HG03025 (cell line): ENCODE data around the gene SEPHS2.
"Not testable (repeated sequence)": the region's sequence is repeated elsewhere in the genome, so short reads cannot be mapped to it uniquely, and the experiment has no call there.

Experiments
- ATAC-seq: cut with Tn5 transposase; IDR thresholded peaks from one replicate; pipeline ENCODE4 v1.9.1; 2021; ENCODE audit warnings: mild to moderate bottlenecking, moderate library complexity; ENCODE audit not compliant: unreplicated experiment, low FRiP score

SEPHS2 gene

DNA sequence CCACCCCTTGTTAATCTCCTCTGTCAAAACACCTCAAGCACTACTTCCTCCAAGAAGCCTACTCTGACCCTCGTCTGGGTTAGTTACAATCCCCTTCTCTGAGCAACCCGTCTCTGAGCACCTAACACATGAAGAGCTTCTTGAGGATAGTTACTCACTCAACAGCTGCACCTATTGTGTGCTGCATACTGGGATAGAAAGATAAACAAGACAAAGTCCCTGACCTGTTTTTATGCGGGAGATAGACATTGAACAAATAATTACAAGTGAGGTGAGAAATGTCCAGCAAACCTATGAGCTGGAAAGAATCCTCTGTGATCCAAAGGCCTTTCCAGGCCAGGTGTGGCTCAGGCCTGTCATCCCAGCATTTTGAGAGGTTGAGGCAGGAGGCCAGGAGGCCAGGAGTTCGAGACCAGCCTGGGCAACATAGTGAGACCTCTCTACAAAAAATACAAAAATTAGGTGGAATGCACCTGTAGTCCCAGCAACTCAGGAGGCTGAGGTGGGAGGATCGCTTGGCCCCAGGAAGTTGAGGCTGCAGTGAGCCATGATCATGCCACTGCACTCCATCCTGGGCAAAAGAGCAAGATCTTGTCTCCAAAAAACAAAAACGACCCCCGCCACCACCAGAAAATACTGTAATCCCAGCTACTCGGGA is 43.8 kb downstream of the SEPHS2 start:
- ATAC-seq = no peak

DNA sequence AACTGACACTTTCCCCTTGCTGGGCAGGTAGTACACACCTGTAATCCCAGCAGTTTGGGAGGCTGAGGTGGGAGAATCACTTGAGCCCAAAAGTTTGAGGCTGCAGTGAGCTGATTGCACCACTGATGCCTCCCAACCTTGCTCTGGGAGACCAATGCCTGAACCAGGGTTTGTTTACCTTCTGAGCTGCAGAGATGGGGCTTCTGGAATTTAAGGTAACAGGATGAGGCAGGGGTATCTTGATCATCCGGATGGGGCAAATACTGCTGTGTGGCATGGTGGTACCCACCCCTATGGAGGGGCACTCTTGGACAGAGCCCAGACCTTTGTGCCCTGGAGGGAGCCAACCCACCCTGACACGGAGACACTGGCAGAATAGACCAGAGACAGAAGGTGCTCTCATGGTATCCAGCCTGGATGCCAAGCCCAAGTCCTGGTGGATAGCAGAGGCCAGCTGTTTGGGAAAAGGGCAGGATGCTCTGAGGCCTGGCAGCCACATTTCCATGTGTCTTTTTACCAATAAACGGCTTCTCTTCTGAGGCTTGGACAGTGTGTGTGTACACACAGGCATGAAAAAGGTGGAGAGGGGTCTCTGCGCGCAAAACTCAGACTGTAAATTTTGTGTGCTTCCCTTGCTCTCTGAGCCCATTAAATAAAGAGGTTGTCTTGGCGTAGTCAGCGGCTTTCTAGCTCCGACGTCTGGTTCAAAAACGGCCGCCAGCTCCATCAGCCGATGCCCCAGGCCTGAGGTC is 46.1 kb downstream of the SEPHS2 start:
- ATAC-seq = no peak

DNA sequence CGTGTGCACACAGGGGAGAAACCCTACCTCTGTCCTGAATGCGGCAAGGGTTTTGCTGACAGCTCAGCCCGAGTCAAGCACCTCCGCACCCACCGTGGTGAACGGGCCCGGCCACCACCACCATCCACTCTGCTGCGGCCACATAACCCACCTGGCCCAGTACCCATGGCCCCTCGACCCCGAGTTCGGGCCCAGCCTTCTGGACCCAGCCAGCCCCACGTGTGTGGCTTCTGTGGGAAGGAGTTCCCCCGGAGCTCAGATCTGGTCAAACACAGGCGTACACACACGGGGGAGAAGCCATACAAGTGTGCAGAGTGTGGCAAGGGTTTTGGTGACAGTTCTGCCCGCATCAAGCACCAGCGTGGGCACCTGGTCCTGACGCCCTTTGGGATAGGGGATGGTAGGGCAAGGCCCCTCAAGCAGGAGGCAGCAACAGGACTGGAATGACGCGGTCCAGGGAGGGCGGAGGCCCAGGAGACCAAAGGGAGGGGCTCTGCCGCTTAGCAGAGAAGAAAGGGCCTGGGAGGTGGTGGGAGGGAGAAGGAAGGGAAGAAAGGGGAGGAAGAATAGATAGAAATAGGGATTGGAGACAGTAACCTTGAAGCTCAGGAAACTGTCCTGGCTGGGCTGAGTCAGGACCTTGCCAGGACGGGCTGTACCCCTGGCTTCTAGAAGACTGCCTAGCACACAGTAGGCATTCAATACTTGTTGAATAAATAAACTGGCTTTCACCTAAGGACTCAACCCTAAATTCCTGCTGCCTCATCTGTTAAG is 46.8 kb downstream of the SEPHS2 start:
- no peak for ATAC-seq

DNA sequence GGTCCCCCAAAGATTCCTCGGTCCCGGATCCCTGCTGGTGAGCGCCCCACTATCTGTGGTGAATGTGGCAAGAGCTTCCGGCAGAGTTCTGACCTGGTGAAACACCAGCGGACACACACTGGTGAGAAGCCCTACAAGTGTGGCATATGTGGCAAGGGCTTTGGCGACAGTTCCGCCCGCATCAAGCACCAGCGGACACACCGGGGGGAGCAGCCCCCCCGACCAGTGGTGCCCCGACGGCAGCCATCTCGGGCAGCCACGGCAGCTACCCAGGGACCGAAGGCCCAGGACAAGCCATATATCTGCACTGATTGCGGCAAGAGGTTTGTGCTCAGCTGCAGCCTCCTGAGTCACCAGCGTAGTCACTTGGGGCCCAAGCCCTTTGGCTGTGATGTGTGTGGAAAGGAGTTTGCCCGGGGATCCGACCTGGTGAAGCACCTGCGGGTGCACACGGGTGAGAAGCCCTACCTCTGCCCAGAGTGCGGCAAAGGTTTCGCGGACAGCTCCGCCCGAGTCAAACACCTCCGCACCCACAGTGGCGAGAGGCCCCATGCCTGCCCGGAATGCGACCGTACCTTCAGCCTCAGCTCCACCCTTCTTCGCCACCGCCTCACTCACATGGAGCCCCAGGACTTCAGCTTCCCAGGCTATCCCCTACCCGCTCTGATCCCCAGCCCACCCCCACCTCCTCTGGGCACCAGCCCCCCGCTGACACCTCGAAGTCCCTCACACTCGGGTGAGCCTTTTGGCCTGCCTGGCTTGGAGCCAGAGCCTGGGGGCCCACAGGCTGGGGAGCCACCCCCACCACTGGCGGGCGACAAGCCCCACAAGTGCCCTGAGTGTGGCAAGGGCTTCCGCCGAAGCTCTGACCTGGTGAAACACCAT is 47.7 kb downstream of the SEPHS2 start:
- ATAC-seq = no peak

DNA sequence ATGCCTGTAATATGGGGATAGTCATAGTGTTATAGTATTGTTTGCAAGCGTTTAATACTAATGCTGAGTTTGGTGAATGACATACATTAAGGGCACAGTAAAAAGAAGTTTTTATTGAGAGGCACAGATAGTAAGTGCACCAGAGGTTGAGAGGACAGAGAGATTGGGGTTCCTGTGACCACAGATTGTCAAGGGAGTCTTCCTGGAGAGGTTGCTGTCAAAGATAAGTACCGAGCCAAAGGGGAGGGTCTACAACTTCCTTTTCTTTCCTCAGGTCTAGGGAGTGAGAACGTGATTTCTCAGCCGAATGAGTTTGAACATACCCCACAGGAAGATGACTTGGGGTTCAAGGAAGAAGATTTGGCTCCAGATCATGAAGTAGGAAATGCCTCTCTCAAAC is 48.6 kb downstream of the SEPHS2 start:
- no peak for ATAC-seq

DNA sequence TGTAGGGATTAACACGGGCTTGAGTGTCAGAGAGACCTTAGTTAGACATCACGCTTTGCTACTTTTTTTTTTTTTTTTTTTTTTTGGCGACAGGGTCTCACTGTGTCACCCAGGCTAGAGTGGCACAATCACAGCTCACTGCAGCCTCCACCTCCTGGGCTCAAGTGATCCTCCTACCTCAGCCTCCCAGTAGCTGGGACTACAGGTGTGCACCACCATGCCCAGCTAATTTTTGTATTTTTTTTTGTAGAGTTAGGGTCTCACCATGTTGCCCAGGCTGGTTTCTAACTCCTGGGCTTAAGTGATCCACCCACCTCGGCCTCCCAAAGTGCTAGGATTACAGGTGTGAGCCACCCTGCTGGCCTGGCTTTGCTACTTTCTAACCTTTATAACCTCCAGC is 49.0 kb downstream of the SEPHS2 start:
- not testable (repeated sequence) for ATAC-seq

DNA sequence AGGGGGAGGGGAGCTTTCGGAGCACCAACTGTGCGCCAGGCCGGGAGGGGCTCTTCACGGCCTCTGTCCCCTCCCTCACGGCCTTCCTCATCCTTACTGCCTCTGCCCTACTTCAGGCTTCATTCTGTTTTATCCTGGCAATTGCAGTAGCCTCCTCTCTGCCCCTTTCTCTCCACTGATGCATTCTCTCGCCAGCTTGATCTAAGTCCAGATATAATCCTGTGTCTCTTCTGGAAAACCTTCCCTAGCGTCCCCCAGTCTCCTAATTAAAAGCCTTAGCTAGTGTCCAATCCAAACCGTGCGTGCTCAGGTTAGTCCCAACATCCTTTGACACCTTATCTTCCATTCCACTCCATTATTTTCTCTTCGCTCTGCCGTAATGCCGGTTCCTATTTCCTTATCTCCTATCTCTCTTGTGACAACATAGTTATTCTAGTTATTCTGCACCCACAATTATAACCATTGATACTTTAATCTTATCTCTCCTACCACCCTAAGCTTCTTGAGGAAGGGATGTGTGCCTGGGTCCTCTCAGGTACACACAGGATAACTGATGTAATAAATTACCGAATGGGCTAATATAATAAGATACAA is 49.6 kb downstream of the SEPHS2 start:
- no peak for ATAC-seq

DNA sequence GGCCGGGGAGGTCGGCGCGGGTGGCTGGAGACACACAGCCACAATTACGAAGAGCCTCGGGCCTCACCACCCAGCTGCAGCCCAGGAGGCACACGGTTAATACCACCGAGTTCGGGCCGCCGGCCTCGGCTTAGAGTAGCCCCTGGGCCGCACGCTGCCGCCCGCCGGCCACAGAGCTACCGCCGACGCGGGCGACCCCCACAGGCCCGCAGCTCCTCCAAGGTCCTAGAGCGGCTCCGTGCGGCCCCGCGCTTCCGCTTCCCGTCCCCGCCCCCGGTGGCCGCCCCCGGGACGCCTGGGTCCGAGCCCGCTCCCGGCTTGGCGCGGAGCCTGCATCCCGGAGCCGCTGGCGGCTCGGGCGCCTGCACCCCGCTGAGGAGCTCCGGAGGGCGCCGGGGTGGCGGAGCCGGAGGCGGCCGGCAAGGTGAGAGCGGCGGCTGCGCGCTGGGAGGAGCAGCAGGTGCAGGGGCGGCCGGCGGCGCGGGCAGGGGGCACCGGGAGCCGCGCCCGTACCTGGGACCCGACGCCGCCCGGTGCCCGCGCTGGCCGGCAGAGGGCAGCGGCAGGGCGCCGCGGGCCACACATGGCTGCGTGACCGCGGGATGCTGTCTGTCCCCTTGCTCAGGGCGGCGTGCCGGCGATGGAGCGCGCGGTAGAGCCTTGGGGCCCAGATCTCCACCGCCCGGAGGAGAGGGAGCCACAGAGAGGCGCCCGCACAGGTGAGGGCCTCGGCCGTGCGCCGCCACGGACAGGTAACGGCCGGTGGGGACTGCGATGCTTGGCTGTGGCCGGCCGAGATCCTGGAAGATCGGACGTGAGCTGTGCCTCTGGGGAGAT is 50.3 kb downstream of the SEPHS2 start, which contains the start of gene ZNF48:
TSS of gene ZNF48 (plus strand) at position 266 of the 837 bp plus-strand sequence. CDS start at position 641, 375 bp downstream.
- no peak for ATAC-seq

DNA sequence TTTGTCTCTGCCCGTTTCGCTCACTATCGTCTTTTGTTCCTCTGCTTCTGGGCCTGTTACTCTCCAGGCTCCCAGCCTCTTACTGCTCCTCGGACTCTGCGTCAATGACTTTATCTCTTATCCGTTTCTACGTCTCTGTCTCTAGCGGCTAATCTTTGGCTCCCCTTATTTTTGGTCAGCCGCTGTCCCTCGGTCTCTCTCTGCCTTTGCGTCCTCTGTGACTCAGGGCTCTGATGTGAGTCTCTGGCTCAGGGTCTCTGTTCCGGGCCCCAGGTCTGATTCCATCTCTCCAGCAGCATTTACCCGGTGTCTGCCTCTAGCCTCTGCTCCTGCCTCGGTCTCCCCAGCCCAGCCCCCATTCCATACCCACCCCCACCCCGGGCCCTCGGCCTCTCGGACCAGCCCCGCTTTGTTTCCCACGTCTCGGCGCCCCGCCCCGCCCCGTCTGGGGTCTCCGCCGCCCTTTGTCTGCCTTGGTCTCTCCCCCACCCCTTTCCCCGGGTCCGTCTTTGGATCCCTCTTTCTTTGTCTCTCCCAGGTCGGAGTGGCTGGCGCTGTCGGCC is 51.0 kb downstream of the SEPHS2 start:
- ATAC-seq = no peak
